Subcutaneous preadipocyte (primary cell): Measurements from ENCODE around the gene ITGB7. TPM values are rescaled to one million over a fixed set of nuclear protein-coding genes. Genes with fewer than 3 reads are reported as not detected.

Source experiments
- small RNA-seq: library from RNA; depleted of rRNA; stranded (forward); fragments of <200 nt; gene quantifications from one replicate; pipeline ENCODE3, GENCODE V24; 2012
- total RNA-seq: library from RNA; depleted of rRNA; stranded (reverse); fragments of >200 nt; gene quantifications from 2 replicates; pipeline ENCODE4 v1.2.3, GENCODE V29; 2012

The ITGB7 gene
- total RNA-seq: 0.78 and 1.1 TPM in 2 replicates

DNA sequence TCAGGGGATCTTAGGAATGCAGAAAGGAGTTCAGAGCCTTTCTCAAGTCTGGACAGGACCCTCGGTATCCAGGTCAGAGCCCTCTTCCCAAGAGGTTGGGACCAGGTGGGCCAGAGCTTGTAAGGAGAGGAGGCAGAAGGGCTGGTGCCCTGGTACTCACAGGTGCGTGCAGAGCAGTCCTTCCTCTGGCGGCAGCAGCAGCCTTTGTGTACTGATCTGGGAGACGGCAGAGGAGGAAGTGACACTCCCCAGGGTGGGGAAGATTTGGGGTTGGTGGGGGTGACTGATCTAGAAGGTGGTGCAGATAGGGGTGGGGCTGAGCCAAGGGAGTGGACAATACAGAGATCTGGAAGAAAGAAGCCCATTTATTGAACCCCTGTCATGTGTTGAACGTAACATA, at the start of gene ITGB7:
Gene ITGB7 (minus strand): TSS at position 210 of the 400 bp plus-strand sequence. CDS start 6,808 bp downstream, outside the sequence.

DNA sequence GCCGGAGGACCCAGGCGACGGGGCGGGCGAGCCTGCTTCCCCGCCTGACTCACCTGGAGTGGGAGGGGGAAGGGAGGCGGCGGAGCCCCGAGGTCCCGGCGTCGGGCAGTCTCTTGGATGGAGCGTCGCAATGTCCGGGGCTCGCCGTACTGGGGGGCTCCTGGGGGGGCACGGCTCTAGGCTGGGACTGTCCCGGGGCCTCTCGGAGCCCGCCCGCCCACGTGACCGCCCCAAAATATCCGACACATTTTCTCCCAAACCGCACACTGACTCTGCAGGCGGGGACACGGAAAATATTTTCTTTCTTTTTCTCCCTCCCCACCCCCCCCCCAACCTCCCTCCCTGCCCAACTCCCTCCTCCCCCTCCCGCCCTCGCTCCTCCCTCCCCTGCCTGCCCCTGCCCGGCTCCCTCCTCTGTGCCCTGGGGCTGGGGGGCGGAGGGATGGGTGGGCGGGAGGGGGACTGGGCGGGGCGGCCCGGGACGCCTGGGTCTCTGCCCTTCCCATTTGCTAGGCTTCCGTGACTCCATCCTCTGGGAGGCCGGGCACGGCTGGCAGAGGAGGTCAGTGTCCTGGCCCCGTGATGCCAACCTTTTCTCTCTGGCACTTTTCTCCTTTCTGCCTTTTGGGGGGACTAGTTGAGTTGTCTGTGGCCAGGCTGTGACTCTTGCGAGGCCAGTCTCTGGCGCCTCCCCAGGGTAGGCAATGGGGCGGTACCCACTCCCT, 25.0 kb upstream of the ITGB7 start, which contains the start of gene RARG:
Gene RARG (minus strand): TSS at position 289 of the 725 bp plus-strand sequence. CDS start 4,664 bp downstream, outside the sequence.

GRCh38 chr12:53180220-53180930, 26.7 kb downstream of the ITGB7 start, which contains the start of the genes CSAD and ZNF740:
CSAD (minus strand) TSS chr12:53180925; CDS start chr12:53173470, 7,455 bp downstream.
ZNF740 (plus strand) TSS chr12:53180722; CDS start chr12:53181984, 1,262 bp downstream.

Small RNA genes lying within 50 kb of the gene (small RNA-seq; reads per million reads assigned to genes)
- gene HIGD1AP1: not detected

Other genes starting within 250 kb of the ITGB7 start
- 1,019 and 1,340 TPM in 2 replicates for gene EIF4B, start 200.8 kb downstream of the ITGB7 start, total RNA-seq
- gene TNS2, start 157.2 kb downstream of the ITGB7 start, total RNA-seq: 106 and 116 TPM in 2 replicates
- gene SPRYD3, start 127.9 kb downstream of the ITGB7 start, total RNA-seq: 26.8 and 33.8 TPM in 2 replicates
- gene IGFBP6, start 109.6 kb downstream of the ITGB7 start, total RNA-seq: 399 and 790 TPM in 2 replicates
- gene SOAT2, start 103.8 kb downstream of the ITGB7 start, total RNA-seq: under 0.01 TPM in 1 of 2 replicates, not detected in the other
- 9.9 and 17.2 TPM in 2 replicates for gene ZNF740, start 26.5 kb downstream of the ITGB7 start, total RNA-seq
- 8.1 and 10.0 TPM in 2 replicates for gene CSAD, start 26.3 kb downstream of the ITGB7 start, total RNA-seq
- 26.8 and 29.7 TPM in 2 replicates for gene RARG, start 25.0 kb upstream of the ITGB7 start, total RNA-seq
- 6.2 and 14.1 TPM in 2 replicates for gene ESPL1, start 61.0 kb upstream of the ITGB7 start, total RNA-seq
- 175 and 338 TPM in 2 replicates for gene PFDN5, start 88.3 kb upstream of the ITGB7 start, total RNA-seq
- 44.8 and 56.7 TPM in 2 replicates for gene MYG1, start 92.4 kb upstream of the ITGB7 start, total RNA-seq
- 44.5 and 62.0 TPM in 2 replicates for gene AAAS, start 114.4 kb upstream of the ITGB7 start, total RNA-seq
- gene SP7, start 129.1 kb upstream of the ITGB7 start, total RNA-seq: not detected in 2 replicates
- 33.4 and 51.8 TPM in 2 replicates for gene SP1, start 172.9 kb upstream of the ITGB7 start, total RNA-seq
- not detected in 2 replicates for gene AMHR2, start 216.6 kb upstream of the ITGB7 start, total RNA-seq
- 61.2 and 61.4 TPM in 2 replicates for gene PRR13, start 234.5 kb upstream of the ITGB7 start, total RNA-seq
- 259 and 261 TPM in 2 replicates for gene PCBP2, start 244.9 kb upstream of the ITGB7 start, total RNA-seq